Activated T-cell treated with anti-CD3 and anti-CD28 coated beads, Interleukin-2, amount 50 U/mL, for 72 hours (primary cell): ENCODE results near the gene AFAP1. TPM values are rescaled to one million over a fixed set of nuclear protein-coding genes. Genes with fewer than 3 reads are reported as not detected.
A peak's percentile ranks its signal among the peaks of the same experiment; 100 is the strongest.

ENCODE experiments used
- ATAC-seq, 2 donors: fragments of 150-1000 bp; cut with Tn5 transposase; replicated peaks in 1 of 2; 2 replicates each; pipeline ENCODE4 v1.10.0; 2021; ENCODE audit warnings: moderate library complexity in 2 of 2, mild to moderate bottlenecking in 1 of 2
- DNase-seq, 2 donors: peaks; one replicate each; pipeline ENCODE4 v3.0.0; 2021 to 2022; ENCODE audit warnings: mixed read lengths in 1 of 2
- H3K27ac Mint-ChIP-seq: one replicate; pipeline ENCODE4 v1.8.0; 2022; ENCODE audit warnings: mild to moderate bottlenecking, moderate library complexity, mixed read lengths
- H3K27me3 Mint-ChIP-seq: one replicate; pipeline ENCODE4 v1.8.0; 2022; ENCODE audit warnings: low read depth, mixed read lengths
- H3K36me3 Mint-ChIP-seq, 2 donors: one replicate each; pipeline ENCODE4 v1.8.0; 2022; ENCODE audit warnings: mixed read lengths in 2 of 2, mild to moderate bottlenecking in 1 of 2; ENCODE audit not compliant: insufficient read depth in 2 of 2
- H3K4me1 Mint-ChIP-seq: one replicate; pipeline ENCODE4 v1.8.0; 2022; ENCODE audit warnings: low read depth, mixed read lengths
- H3K4me3 Mint-ChIP-seq, 2 donors: one replicate each; pipeline ENCODE4 v1.8.0; 2022; ENCODE audit warnings: mild to moderate bottlenecking in 2 of 2, mixed read lengths in 2 of 2, moderate library complexity in 2 of 2
- H3K9me3 Mint-ChIP-seq, 2 donors: one replicate each; pipeline ENCODE4 v1.8.0; 2022; ENCODE audit warnings: mixed read lengths in 2 of 2
- total RNA-seq, 2 donors: library from RNA; stranded (reverse); gene quantifications; one replicate each; pipeline ENCODE4 v1.2.3, GENCODE V29; 2022

Gene AFAP1
- total RNA-seq, 2 donors from 2014 or later: 30.6 to 49.3 TPM

DNA sequence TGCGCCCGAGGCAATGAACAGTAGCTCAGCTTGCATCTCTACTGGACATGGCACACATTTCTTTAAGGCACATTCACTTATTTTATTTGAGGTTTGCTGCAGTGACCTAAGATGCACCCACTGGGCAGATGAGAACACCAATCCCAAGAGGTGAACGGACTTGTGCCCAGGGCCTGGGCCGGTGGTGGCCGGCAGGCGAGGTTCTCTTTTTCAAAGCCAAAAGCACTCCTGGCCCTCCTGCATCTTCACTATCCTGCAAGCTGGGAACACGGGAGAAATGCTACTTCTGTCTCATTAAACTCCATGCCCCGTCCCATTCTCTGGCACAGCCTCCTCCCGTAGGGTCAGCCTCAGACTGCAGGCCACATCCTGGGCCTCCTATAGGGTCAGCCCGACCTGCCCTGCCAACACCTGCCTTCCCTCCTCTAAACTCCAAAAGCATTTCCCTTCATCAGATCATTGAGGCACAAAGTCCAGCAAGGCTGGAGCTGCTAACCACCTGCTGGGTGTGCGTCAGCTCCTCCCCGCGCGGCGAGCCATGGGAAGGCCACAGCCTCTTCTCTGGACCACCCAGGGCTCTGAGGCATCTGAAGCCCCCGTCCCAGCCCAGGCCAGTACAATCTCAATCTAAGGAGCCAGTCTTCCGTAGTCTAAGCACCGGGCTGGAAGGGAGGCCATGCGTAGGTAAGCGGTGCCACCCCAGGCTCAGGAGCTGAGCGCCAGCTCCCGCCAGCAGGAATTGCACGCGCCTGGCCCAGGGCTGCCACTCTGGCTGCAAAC lies 166.1 kb downstream of the AFAP1 start:
- H3K9me3 Mint-ChIP-seq: no peaks in the 10 kb centered on the region
- ATAC-seq (no peak), DNase-seq (no peak)
- no peak overlapping the region for H3K27ac Mint-ChIP-seq
- H3K4me3 Mint-ChIP-seq: no peak overlapping the region
- peaks cover 14% of the 10 kb centered on the region for H3K4me1 Mint-ChIP-seq
- no peaks in the 10 kb centered on the region for H3K27me3 Mint-ChIP-seq
- peaks cover 0 to 3% of the 10 kb centered on the region in 2 donors for H3K36me3 Mint-ChIP-seq

GRCh38 chr4:7772711-7773385 lies 166.8 kb downstream of the AFAP1 start:
- H3K27ac Mint-ChIP-seq: no peak overlapping the region
- no peaks in the 10 kb centered on the region for H3K27me3 Mint-ChIP-seq
- no peaks in the 10 kb centered on the region for H3K9me3 Mint-ChIP-seq
- no peak overlapping the region for H3K4me3 Mint-ChIP-seq
- no peak for ATAC-seq
- H3K36me3 Mint-ChIP-seq: peaks cover 0 to 3% of the 10 kb centered on the region in 2 donors
- H3K4me1 Mint-ChIP-seq: peaks cover 14% of the 10 kb centered on the region
- DNase-seq: no peak

DNA sequence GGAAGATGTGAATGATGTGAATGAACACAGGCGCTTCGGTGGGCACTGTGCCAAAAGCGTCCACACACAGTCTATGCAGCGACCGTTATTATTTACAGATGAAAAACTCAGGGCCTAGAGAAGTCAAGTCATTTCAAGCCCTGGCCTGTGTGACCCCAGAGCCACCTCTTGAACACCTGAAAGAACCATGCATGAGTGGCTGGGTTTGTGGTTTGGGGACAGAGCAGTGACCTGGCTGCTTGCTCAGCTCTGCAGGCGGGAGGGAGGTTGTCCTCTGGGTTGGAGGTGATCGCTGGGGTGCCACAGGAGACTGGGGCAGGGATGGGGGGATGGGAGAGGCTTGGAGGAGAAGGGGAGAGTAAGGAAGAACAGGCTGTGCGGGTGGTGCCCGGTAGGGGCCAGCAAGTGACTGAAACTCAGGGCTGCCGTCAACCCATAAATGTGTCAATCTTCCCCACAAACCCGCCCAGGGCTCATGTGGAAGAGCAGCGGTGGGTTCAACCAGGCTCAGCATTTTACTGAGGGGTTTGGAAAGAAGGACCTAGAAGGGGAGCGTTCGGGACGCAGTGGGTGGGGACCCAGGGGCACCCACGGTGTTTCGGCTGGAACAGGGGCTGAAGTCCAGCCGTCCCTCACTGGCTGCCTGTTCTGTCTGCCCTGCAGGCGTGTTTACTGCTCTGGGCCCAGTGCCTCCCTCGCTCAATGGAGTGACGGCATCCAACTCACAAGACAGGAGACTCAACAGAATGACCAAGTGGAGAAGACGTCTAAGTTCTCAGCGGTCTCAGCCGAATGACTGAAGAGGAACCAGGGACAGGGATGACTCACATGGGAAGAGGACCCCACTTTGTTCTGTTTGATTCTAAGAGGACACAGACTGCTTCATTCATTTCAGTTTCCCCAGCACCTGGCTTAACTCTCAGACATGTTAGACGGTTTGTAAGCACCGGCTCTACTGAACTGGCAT lies 167.8 kb downstream of the AFAP1 start:
- Mint-ChIP-seq H3K4me1 (peaks cover 14% of the 10 kb centered on the region), H3K9me3 (no peaks in the 10 kb centered on the region)
- peak in 1 of 2 donors; percentile 23 for ATAC-seq

DNA sequence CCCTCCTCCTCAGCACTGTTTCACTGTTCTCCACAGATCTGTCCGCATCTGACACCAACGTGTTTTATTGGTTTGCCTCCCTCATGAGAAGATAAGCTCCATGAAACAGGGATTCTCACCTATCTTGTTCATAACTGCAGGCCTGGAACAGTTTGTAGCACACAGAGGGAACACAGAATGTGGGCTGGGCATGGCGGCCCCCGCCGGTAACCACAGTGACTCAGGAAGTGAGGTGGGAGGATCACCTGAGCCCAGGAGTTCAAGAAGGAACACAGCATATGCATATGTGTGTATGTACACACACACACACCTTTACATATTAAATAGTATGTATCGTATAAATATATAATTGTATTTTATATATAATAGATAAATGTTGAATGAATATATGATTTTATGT lies 168.6 kb downstream of the AFAP1 start:
- no peaks in the 10 kb centered on the region for H3K27me3 Mint-ChIP-seq
- ATAC-seq: peak in 1 of 2 donors; percentile 52
- H3K36me3 Mint-ChIP-seq: peaks cover 0 to 3% of the 10 kb centered on the region in 2 donors
- H3K4me3 Mint-ChIP-seq: no peak overlapping the region
- peaks cover 14% of the 10 kb centered on the region for H3K4me1 Mint-ChIP-seq
- H3K27ac Mint-ChIP-seq: no peak overlapping the region
- DNase-seq: peak in 1 of 2 donors; percentile 11
- H3K9me3 Mint-ChIP-seq: no peaks in the 10 kb centered on the region

More for the DNA sequence above, 167.8 kb downstream of the AFAP1 start:
- Mint-ChIP-seq H3K27ac (no peak overlapping the region), H3K4me3 (no peak overlapping the region), H3K36me3 (peaks cover 0 to 3% of the 10 kb centered on the region in 2 donors), H3K27me3 (no peaks in the 10 kb centered on the region)
- DNase-seq: no peak

- Mint-ChIP-seq H3K4me3 (no peak overlapping the region), H3K9me3 (no peaks in the 10 kb centered on the region), H3K27me3 (no peaks in the 10 kb centered on the region), H3K27ac (no peak overlapping the region), H3K4me1 (peaks cover 14% of the 10 kb centered on the region), H3K36me3 (peaks cover 0 to 3% of the 10 kb centered on the region in 2 donors)
- ATAC-seq: peak in 1 of 2 donors; percentile 9
- no peak for DNase-seq
Observed at GRCh38 chr4:7770224-7771050, 169.2 kb downstream of the AFAP1 start.

GRCh38 chr4:7769396-7770223 lies 170.1 kb downstream of the AFAP1 start:
- peaks cover 14% of the 10 kb centered on the region for H3K4me1 Mint-ChIP-seq
- ATAC-seq (no peak), DNase-seq (no peak)
- no peaks in the 10 kb centered on the region for H3K9me3 Mint-ChIP-seq
- H3K27me3 Mint-ChIP-seq: no peaks in the 10 kb centered on the region
- H3K36me3 Mint-ChIP-seq: peaks cover 0 to 3% of the 10 kb centered on the region in 2 donors
- H3K27ac Mint-ChIP-seq: no peak overlapping the region
- H3K4me3 Mint-ChIP-seq: no peak overlapping the region

- no peak for ATAC-seq
- H3K27me3 Mint-ChIP-seq: no peaks in the 10 kb centered on the region
Observed at GRCh38 chr4:7768736-7769135, 170.9 kb downstream of the AFAP1 start.

DNA sequence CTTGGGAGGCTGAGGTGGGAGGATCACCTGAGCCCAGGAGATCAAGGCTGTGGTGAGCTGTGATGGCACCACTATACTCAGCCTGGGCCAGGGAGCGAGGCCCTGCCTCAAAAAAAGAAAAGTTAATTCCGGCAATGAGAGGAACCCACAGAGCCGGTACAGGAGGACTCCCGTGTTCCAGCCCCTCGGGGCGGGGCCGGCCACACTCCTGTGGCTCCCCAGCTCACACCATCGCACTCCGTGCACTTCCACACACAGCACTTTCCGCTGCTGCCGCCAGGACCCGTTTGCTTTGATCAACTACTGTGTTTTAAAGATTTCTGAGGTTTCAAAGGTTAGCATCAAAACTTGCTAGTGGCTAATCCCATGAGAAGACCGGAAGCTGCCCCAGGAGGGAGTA lies 171.7 kb downstream of the AFAP1 start:
- peaks cover 14% of the 10 kb centered on the region for H3K4me1 Mint-ChIP-seq
- ATAC-seq: no peak
- no peaks in the 10 kb centered on the region for H3K27me3 Mint-ChIP-seq
- no peak overlapping the region for H3K4me3 Mint-ChIP-seq
- no peak overlapping the region for H3K27ac Mint-ChIP-seq
- no peak for DNase-seq
- H3K9me3 Mint-ChIP-seq: no peaks in the 10 kb centered on the region
- peaks cover 0 to 1% of the 10 kb centered on the region in 2 donors for H3K36me3 Mint-ChIP-seq

More at GRCh38 chr4:7768736-7769135, 170.9 kb downstream of the AFAP1 start:
- DNase-seq: no peak
- H3K9me3 Mint-ChIP-seq: no peaks in the 10 kb centered on the region
- H3K27ac Mint-ChIP-seq: no peak overlapping the region
- peaks cover 14% of the 10 kb centered on the region for H3K4me1 Mint-ChIP-seq
- peaks cover 0 to 3% of the 10 kb centered on the region in 2 donors for H3K36me3 Mint-ChIP-seq
- no peak overlapping the region for H3K4me3 Mint-ChIP-seq

DNA sequence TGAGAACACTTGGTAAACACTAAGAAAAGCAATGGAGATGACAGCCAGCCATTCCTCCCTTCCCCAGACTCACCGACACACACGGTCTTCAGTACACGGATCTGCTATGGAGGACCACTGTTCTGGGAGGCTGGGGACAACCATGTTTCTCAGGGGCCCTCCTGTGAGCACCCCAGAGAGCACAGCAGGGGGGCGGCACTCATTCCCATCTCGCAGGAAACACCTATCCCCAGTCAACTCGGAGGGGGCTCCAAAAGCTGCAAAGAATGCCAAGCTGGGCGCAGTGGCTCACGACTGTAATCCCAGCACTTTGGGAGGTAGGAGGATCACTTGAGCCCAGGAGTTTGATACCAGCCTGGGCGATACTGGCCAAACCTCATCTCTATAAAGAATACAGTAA lies 172.1 kb downstream of the AFAP1 start:
- H3K27me3 Mint-ChIP-seq: no peaks in the 10 kb centered on the region
- H3K27ac Mint-ChIP-seq: no peak overlapping the region
- H3K4me3 Mint-ChIP-seq: no peak overlapping the region
- peaks cover 14% of the 10 kb centered on the region for H3K4me1 Mint-ChIP-seq
- DNase-seq (no peak), ATAC-seq (no peak)
- no peaks in the 10 kb centered on the region for H3K9me3 Mint-ChIP-seq
- peaks cover 0 to 1% of the 10 kb centered on the region in 2 donors for H3K36me3 Mint-ChIP-seq

DNA sequence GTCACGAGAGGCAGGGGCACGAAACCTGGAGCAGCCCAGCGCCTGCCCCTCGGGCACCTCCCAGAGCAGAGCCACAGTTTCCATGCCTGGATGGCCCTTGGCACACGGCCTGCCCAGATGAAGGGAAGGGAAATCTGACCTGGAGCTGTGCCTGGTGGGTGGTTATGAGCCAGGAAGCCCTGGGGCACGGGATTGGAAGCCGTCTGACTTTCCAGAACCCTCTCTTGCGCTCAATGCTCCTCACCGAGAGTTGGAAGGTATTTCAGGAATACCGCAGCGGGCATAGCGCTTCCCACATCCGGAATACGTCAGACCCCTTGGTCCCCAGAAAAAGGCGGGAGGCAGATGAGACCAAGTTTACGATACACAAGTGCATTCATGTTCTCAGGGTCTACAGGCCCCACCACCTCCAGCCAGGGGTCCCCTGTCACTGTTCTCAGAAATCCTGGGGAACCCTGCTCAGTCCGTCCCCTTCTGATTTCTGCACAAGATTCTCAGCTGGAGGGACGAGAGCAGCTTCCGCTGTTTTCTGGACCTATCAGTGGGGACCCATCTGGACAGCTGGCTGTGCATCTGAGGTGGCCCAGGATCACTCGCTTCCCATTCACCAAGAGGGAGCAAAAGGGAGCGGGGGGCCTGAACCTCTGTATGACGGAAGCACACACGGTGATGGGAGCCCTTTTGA lies 172.9 kb downstream of the AFAP1 start:
- no peak for DNase-seq
- no peak overlapping the region for H3K4me3 Mint-ChIP-seq
- ATAC-seq: no peak
- no peaks in the 10 kb centered on the region for H3K9me3 Mint-ChIP-seq
- H3K27me3 Mint-ChIP-seq: no peaks in the 10 kb centered on the region
- no peak overlapping the region for H3K27ac Mint-ChIP-seq
- no peaks in the 10 kb centered on the region for H3K36me3 Mint-ChIP-seq
- peaks cover 11% of the 10 kb centered on the region for H3K4me1 Mint-ChIP-seq

DNA sequence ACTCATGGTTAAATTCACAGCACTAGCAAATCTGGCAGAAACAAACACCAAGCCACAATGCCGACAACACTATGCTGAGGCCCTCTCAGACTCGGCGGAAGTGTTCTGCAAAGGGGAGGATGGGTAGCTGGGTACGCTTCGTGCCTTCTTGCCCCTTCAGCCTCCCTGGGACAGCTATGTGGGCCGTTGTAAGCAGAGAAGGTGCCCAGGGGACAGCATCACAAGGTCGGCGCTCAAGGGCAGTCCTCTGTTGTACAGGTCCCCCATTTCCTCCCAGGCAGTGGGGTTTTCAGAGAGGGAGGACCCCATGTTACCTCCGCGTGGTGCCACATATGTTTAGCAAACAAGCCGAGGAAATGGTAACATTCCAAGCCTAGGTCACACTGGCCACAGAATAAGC lies 173.6 kb downstream of the AFAP1 start:
- no peak for ATAC-seq
- Mint-ChIP-seq H3K4me3 (no peak overlapping the region), H3K4me1 (peaks cover 4% of the 10 kb centered on the region), H3K9me3 (no peaks in the 10 kb centered on the region), H3K36me3 (no peaks in the 10 kb centered on the region), H3K27me3 (no peaks in the 10 kb centered on the region), H3K27ac (no peak overlapping the region)
- no peak for DNase-seq
